Thoracic aorta (tissue), 2 donors: ENCODE data around the gene ZCCHC12. TPM values are rescaled to one million over a fixed set of nuclear protein-coding genes. Genes with fewer than 3 reads are reported as not detected.

Experiments
- ATAC-seq: fragments of 150-250 bp; one replicate; pipeline ENCODE4 v1.8.0; 2017; ENCODE audit warnings: low read depth; ENCODE audit not compliant: insufficient number of reproducible peaks, low FRiP score
- DNase-seq: peaks from one replicate; pipeline ENCODE4 v3.0.0-alpha.2; 2020; ENCODE audit warnings: low spot score
- H3K27ac ChIP-seq, 2 donors: fragments of 200-600 bp; sonication (generic); 1 replicate in 1 of 2; 2 replicates in 1 of 2; pipeline ENCODE4 v1.5.1; 2016; ENCODE audit warnings: mild to moderate bottlenecking in 2 of 2, moderate library complexity in 2 of 2
- H3K27me3 ChIP-seq: fragments of 200-600 bp; sonication (generic); replicated peaks from 2 replicates; pipeline ENCODE4 v1.6.0; 2016; ENCODE audit warnings: mild to moderate bottlenecking; ENCODE audit not compliant: insufficient read depth
- H3K36me3 ChIP-seq: fragments of 200-600 bp; sonication (generic); one replicate; pipeline ENCODE4 v1.5.1; 2016
- H3K4me1 ChIP-seq, 2 donors: fragments of 200-600 bp; sonication (generic); 1 replicate in 1 of 2; 2 replicates in 1 of 2; pipeline versions ENCODE4 v1.5.1 to v1.6.0; 2016; ENCODE audit warnings: low read depth in 2 of 2, mild to moderate bottlenecking in 1 of 2; ENCODE audit not compliant: control insufficient read depth in 1 of 2
- H3K4me3 ChIP-seq: fragments of 200-600 bp; sonication (generic); 2 replicates; pipeline ENCODE4 v1.5.1; 2016; ENCODE audit warnings: mild to moderate bottlenecking
- H3K9me3 ChIP-seq: fragments of 200-600 bp; sonication (generic); 2 replicates; pipeline ENCODE4 v1.5.1; 2016
- CTCF ChIP-seq: fragments of 200-600 bp; sonication (generic); IDR thresholded peaks from one replicate; pipeline ENCODE4 v1.5.1; 2019; ENCODE audit warnings: antibody characterized with exemption
- total RNA-seq, 2 donors: library from RNA; depleted of rRNA; stranded (reverse); fragments of >200 nt; gene quantifications; one replicate each; pipeline versions ENCODE4 v1.1.0 to v1.2.3, GENCODE V29; 2016

The ZCCHC12 gene
- total RNA-seq: not detected

DNA sequence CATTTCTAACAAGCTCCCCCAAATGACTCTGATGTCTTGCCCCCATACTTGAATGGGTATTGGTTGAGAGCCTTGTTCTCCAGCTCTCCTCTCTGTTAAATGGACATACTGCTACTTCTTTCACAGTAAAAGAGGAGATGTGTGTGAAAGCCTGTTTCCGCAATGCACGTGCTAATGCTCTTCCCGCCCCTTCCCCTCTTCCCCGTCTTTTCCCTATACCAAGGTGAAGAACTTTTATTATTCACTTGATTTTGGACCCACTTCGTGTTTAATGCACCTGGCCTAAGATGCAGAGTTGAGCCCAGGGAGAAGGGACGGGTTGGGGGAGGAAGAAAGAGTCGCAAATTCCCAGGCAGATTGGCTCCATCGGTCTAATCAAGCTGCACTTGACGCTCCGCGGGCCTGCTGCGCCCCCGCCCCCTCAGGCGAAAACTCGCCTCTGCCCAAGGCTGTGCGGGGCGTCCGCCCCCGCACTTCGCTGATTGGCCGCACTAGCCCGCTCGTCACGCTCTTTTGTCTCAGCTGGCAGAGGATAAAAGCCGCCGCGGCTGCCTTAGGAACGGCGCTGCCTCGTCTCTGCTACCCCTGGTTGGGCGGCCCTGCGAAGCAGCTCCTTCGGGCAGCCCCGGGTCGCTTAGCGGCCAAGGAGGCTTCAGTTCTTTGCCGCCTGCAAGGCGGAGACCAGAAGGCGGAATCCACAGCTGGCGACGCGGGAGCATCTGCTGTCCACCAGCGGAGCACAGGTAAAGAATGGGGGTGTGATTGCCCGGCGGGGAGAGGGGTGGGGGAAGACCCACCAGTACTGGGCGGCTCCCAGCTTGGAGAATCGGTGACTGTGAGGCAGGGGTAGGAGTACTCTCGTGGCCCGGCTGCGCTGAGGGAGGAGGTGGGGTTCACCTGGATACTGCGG, at the start of gene ZCCHC12:
Gene ZCCHC12 (plus strand): TSS at position 562 of the 910 bp plus-strand sequence. CDS start 1,421 bp downstream, outside the sequence.
- Histone ChIP-seq H3K27ac (no peak within 1 kb of the TSS), H3K36me3 (no peaks in the 10 kb centered on the region), H3K9me3 (no peaks in the 10 kb centered on the region), H3K4me3 (peak within 1 kb of the TSS; percentile 67), H3K4me1 (peaks cover 0 to 19% of the 10 kb centered on the region in 2 donors), H3K27me3 (no peaks in the 10 kb centered on the region)
- DNase-seq (no peak), ATAC-seq (no peak)
- no peak for TF ChIP-seq CTCF

DNA sequence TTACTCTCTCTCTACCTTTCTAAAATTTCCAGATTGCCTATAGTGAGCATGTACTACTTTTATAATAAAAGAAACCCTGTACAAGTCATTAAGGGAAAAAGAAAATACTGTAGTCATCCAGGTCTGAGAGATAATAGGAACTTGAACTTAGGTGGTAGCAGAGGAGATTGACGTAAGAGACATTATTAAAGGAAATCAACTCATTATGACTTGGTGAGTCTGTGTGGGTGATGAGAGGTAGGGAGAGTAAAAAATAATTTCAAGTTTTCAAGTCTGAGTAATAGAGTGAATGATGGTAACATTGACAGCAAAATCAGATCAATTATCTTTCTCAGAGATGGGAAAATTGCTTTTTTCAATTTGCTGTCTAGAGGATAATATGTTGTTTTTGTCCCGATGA, 44.0 kb upstream of the ZCCHC12 start:
- H3K27ac ChIP-seq: no peak overlapping the region
- no peak for ATAC-seq
- H3K9me3 ChIP-seq: no peaks in the 10 kb centered on the region
- no peaks in the 10 kb centered on the region for H3K27me3 ChIP-seq
- TF ChIP-seq CTCF: no peak
- H3K4me3 ChIP-seq: no peak overlapping the region
- DNase-seq: no peak
- no peaks in the 10 kb centered on the region for H3K36me3 ChIP-seq
- no peaks in the 10 kb centered on the region for H3K4me1 ChIP-seq

DNA sequence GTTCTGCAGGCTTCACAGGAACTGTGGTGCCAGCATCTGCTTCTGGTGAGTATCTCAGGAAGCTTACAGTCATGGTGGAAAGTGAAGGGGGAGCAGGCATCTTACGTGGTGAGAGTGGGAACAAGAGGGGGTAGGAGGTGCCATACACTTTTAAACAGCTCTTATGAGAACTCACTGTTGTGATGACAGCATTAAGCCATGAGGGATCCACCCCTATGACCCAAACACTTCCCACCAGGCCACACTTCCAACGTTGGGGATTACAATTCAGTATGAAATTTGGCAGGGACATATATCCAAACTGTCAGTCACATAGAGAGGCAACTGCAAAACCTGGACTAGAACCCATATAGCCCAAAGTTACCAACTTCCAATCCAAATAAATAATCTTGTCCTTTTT, 43.1 kb upstream of the ZCCHC12 start:
- no peak for TF ChIP-seq CTCF
- ATAC-seq (no peak), DNase-seq (no peak)
- Histone ChIP-seq H3K36me3 (no peaks in the 10 kb centered on the region), H3K4me1 (no peaks in the 10 kb centered on the region), H3K27me3 (no peaks in the 10 kb centered on the region), H3K4me3 (no peak overlapping the region), H3K27ac (peak overlapping the region in 1 of 2 donors; percentile 21), H3K9me3 (no peaks in the 10 kb centered on the region)

- no peaks in the 10 kb centered on the region for H3K9me3 ChIP-seq
- H3K27me3 ChIP-seq: no peaks in the 10 kb centered on the region
- no peak overlapping the region for H3K4me3 ChIP-seq
- no peaks in the 10 kb centered on the region for H3K4me1 ChIP-seq
- ATAC-seq (no peak), DNase-seq (no peak)
- no peaks in the 10 kb centered on the region for H3K36me3 ChIP-seq
- H3K27ac ChIP-seq: peak overlapping the region in 1 of 2 donors; percentile 21
- TF ChIP-seq CTCF: no peak
Measured at GRCh38 chrX:118780911-118781310, 42.7 kb upstream of the ZCCHC12 start.

DNA sequence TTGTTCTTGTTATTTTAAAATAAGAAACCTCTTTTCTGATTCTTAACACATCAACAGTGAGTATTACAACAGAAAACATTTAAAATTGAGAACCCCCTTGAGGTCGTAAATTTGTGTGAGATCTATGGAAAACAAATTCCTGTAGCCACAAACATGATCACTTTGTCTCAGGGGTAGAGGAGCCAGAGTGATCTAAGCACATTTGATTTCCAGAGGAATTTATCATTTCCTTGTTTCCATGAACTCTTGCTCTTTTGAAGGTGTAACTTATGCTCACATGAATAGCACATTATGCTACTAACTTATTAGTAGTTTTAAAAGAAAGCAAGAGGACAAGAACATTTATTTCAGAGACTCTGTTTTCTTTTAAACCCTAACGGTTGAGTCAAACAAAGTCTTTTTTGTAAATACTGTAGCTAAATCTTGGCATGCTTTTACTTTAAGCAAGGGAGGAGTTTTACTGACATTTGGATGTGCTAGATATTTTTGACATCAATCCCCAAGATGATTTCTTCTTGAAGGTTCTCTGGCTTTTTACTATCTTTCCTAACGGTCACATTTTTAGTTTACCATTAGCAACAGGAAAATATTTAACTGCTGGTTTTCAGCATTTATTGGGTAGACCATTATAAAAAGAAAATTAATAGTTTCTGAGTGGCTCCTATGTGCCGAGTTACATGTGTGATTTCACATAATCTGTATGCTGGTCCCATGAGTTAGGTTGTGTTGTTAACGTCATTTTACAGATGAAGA, 27.9 kb upstream of the ZCCHC12 start:
- H3K9me3 ChIP-seq: no peaks in the 10 kb centered on the region
- no peaks in the 10 kb centered on the region for H3K36me3 ChIP-seq
- no peaks in the 10 kb centered on the region for H3K27me3 ChIP-seq
- ATAC-seq (no peak), DNase-seq (no peak)
- TF ChIP-seq CTCF: no peak
- no peak overlapping the region for H3K4me3 ChIP-seq
- H3K27ac ChIP-seq: no peak overlapping the region
- H3K4me1 ChIP-seq: no peaks in the 10 kb centered on the region
